Testis (tissue), 5 donors: Measurements from ENCODE around the gene PHLDA2. TPM values are rescaled to one million over a fixed set of nuclear protein-coding genes. Genes with fewer than 3 reads are reported as not detected.

Source experiments
- DNase-seq: peaks from one replicate; pipeline ENCODE4 v3.0.0-alpha.2; 2019
- H3K27ac ChIP-seq, 2 donors: fragments of 200-600 bp; sonication (generic); one replicate each; pipeline ENCODE4 v1.5.1; 2019
- H3K27me3 ChIP-seq: fragments of 200-600 bp; sonication (generic); one replicate; pipeline ENCODE4 v1.5.1; 2019
- H3K36me3 ChIP-seq: fragments of 200-600 bp; sonication (generic); one replicate; pipeline ENCODE4 v1.5.1; 2017; ENCODE audit warnings: low read depth; ENCODE audit errors: missing control alignments
- H3K4me1 ChIP-seq: fragments of 200-600 bp; sonication (generic); one replicate; pipeline ENCODE4 v1.5.1; 2019
- H3K4me3 ChIP-seq, 2 donors: fragments of 200-600 bp; sonication (generic); one replicate each; pipeline ENCODE4 v1.5.1; 2017 to 2019
- H3K9me3 ChIP-seq: fragments of 200-600 bp; sonication (generic); one replicate; pipeline ENCODE4 v1.5.1; 2017
- POLR2A ChIP-seq: fragments of 450-650 bp; IDR thresholded peaks from one replicate; pipeline ENCODE4 v1.6.1; 2017; ENCODE audit warnings: antibody characterized with exemption, mild to moderate bottlenecking, moderate library complexity
- WGBS, 2 donors: methylation state at CpG; one replicate each; pipeline ENCODE4 v1.1.5; 2018; 5-methylcytosine and 5-hydroxymethylcytosine counted together
- intact Hi-C: fragments of 100-400 bp; cut with DNase I; formaldehyde crosslinking; loops from one replicate; pipeline ENCODE4 v1.15.1; 2023; ENCODE audit warnings: low total_unique reads
- long read RNA-seq, 2 donors: transcript quantifications; one replicate each; lab custom pipeline, GENCODE V29; 2026
- polyA plus RNA-seq: library from polyadenylated mRNA; stranded (reverse); fragments of 350-450 nt; fragmentation: Illumina TruSeq; extraction: RNeasy Lipid Tissue Mini Kit (QIAGEN cat#74804); gene quantifications from one replicate; pipeline ENCODE4 v1.2.3, GENCODE V29; 2014; ENCODE audit warnings: low read depth, low replicate concordance; ENCODE audit not compliant: insufficient read depth
- total RNA-seq, 2 donors: library from RNA; depleted of rRNA; stranded (reverse); fragments of >200 nt; gene quantifications; one replicate each; pipeline ENCODE4 v1.2.3, GENCODE V29; 2016
- TF ChIP-seq, protein P1 (sequence below), 3 experiments: fragments of 450-650 bp in 2 of 3; fragments of 200-600 bp in 1 of 3; sonication (generic) in 1 of 3; IDR thresholded peaks; one replicate each; pipeline ENCODE4 v1.5.1; 2016 to 2019; ENCODE audit warnings: antibody characterized with exemption in 3 of 3, mild to moderate bottlenecking in 2 of 3, moderate library complexity in 1 of 3

Gene PHLDA2, protein sequence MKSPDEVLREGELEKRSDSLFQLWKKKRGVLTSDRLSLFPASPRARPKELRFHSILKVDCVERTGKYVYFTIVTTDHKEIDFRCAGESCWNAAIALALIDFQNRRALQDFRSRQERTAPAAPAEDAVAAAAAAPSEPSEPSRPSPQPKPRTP
- 1 to 10 TPM; 2.2 to 4.0 TPM for total RNA-seq
- polyA plus RNA-seq = 0.62 TPM
- long read RNA-seq, donor 1, partial matches to known transcripts = 0 of 1 reads
- long read RNA-seq, donor 1, other reads (novel, unspliced or antisense) = 0 of 1 reads
- long read RNA-seq, donor 2 = 0 reads

DNA sequence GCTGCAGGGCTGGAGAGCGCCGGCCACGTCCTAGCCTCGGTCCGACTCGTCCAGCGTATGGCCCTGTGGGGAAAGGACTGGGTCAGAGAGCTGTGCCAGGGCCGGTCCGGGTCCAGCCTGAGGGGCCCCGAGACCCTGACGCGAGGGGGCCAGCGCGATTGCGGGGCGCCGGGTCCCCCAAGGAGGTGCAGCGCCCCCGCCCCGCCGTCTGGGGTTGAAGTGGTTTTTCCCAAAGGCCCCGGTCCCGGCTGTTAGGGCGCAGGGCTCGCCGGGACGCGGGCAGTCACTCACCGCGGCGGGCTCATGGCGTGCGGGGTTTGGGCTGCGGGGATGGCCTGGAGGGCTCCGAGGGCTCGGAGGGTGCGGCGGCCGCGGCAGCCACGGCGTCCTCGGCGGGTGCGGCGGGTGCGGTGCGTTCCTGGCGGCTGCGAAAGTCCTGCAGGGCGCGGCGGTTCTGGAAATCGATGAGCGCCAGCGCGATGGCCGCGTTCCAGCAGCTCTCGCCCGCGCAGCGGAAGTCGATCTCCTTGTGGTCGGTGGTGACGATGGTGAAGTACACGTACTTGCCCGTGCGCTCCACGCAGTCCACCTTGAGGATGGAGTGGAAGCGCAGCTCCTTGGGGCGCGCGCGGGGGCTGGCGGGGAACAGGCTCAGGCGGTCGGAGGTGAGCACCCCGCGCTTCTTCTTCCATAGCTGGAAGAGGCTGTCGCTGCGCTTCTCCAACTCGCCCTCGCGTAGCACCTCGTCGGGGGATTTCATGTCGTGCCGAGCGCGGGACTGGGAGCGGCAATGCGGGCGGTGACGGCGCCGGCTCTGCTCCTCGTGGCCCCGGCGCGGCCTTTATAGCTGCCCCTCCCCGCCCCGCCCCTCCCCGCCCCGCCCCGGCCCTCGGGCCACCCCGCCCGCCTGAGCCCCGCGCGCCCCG, at the start of gene PHLDA2:
TSS of gene PHLDA2 (minus strand) at position 816 of the 926 bp plus-strand sequence. CDS start at position 760, 56 bp downstream.
- WGBS, 2 donors = 0 to 3% methylated on average over 7 to 78 of the region's 113 CpGs
- intact Hi-C loops = no loop called here
- peak within 1 kb of the TSS; percentile 34 to 58 for H3K4me3 ChIP-seq
- H3K36me3 ChIP-seq = no peaks in the 10 kb centered on the region
- peaks cover 12% of the 10 kb centered on the region for H3K4me1 ChIP-seq
- H3K27me3 ChIP-seq = no peaks in the 10 kb centered on the region
- H3K27ac ChIP-seq = peak within 1 kb of the TSS in 1 of 2 donors; percentile 14
- peak; percentile 42 for DNase-seq
- TF ChIP-seq, protein P1, sequence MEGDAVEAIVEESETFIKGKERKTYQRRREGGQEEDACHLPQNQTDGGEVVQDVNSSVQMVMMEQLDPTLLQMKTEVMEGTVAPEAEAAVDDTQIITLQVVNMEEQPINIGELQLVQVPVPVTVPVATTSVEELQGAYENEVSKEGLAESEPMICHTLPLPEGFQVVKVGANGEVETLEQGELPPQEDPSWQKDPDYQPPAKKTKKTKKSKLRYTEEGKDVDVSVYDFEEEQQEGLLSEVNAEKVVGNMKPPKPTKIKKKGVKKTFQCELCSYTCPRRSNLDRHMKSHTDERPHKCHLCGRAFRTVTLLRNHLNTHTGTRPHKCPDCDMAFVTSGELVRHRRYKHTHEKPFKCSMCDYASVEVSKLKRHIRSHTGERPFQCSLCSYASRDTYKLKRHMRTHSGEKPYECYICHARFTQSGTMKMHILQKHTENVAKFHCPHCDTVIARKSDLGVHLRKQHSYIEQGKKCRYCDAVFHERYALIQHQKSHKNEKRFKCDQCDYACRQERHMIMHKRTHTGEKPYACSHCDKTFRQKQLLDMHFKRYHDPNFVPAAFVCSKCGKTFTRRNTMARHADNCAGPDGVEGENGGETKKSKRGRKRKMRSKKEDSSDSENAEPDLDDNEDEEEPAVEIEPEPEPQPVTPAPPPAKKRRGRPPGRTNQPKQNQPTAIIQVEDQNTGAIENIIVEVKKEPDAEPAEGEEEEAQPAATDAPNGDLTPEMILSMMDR (IDR thresholded peaks at IDR 0.05) = no peak
- no peak for TF ChIP-seq POLR2A
- no peaks in the 10 kb centered on the region for H3K9me3 ChIP-seq

DNA sequence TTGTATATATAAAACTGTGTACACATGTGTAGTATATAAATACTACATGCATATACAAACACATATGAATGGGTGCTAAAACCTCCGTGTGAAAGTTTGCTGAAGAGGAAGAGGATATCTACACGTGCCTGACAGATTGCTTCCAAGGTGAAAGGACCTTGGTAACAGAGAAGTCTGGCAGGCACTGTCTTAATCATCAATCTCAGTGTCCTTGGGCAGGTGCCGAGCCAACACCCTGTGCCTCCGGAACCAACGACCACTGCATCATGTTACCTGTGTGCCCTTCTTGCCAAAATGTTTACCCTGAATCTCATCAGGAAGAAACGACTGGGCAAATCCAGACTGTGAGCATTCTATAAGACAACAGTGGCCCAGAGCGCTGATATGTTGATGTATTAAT, 47.9 kb upstream of the PHLDA2 start:
- DNase-seq = peak; percentile 3
- no peaks in the 10 kb centered on the region for H3K36me3 ChIP-seq
- H3K27me3 ChIP-seq = no peaks in the 10 kb centered on the region

DNA sequence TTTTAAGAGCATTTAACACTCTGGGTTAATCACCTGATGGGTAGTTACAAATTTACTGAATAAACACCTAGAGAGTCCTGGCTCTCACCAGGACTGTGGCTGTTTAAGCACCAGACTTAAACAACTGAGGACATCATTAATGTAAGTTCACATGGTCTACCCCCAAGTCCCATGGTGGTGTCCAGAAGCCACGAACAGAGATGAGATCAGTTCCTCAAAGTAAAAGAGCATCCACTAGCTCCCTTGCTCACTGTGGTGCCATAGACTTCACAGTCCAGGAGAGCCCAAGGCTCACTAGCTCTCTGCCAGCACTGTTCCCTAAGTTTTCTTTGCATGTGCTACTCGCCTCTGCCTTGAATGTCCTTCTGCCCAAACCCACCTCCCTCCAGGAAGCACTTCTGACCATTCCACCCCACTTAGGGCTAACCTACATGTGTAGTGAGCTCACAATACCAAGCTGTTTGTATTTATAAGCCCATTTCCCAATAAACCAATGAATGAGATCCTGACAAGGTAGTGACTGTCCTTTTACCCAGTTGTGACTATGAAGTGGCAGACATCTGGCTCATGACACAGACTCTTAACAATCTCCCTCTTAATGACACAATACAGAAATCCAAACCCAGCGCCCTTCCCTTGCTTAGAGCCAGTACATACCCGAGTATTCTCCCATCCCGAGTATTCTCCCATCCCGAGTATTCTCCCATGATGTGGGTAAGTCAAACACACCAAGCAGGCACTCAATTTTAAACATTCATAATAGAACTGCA, 47.3 kb upstream of the PHLDA2 start:
- Histone ChIP-seq H3K36me3 (no peaks in the 10 kb centered on the region), H3K9me3 (no peaks in the 10 kb centered on the region), H3K4me1 (no peaks in the 10 kb centered on the region), H3K27me3 (no peaks in the 10 kb centered on the region), H3K27ac (no peak overlapping the region), H3K4me3 (no peak overlapping the region)
- intact Hi-C loops = no loop called here
- TF ChIP-seq POLR2A = no peak
- TF ChIP-seq, protein P1 (IDR thresholded peaks at IDR 0.05) = no peak
- DNase-seq = peak; percentile 8
- 90% methylated on average over 6 of the region's 6 CpGs for WGBS, 2 donors

More for the DNA sequence above, 47.9 kb upstream of the PHLDA2 start:
- H3K4me1 ChIP-seq = peaks cover 5% of the 10 kb centered on the region
- no peaks in the 10 kb centered on the region for H3K9me3 ChIP-seq
- WGBS, 2 donors = 68 to 74% methylated on average over 7 of the region's 7 CpGs
- H3K4me3 ChIP-seq = no peak overlapping the region
- H3K27ac ChIP-seq = no peak overlapping the region
- TF ChIP-seq, protein P1 (IDR thresholded peaks at IDR 0.05) = no peak
- TF ChIP-seq POLR2A = no peak
- intact Hi-C loops = no loop called here

DNA sequence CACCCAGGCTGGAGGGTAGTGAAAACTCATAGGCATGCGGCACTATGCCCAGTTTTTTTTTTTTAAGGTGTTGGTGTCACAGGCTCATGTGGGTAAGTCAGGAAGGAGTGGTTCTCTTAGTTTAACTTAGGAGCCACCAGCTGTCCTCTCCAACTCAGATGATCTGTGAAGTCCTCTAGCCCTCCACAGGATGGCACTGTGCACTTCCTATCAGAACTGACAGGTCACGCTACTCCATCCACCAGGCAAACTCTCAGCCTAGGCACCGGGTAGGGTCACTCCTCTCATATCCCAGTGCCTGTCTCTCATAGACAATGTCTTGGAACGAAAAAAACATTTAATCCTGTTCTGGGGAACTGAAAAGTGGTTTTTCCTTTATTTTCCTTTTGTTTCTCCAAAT, 46.4 kb upstream of the PHLDA2 start:
- 83 to 88% methylated on average over 4 of the region's 4 CpGs for WGBS, 2 donors
- peak; percentile 58 for DNase-seq
- H3K4me1 ChIP-seq = no peaks in the 10 kb centered on the region
- TF ChIP-seq POLR2A = no peak
- TF ChIP-seq, protein P1 (IDR thresholded peaks at IDR 0.05) = no peak
- H3K27ac ChIP-seq = no peak overlapping the region
- no peaks in the 10 kb centered on the region for H3K27me3 ChIP-seq
- intact Hi-C loops = no loop called here
- no peaks in the 10 kb centered on the region for H3K9me3 ChIP-seq
- no peaks in the 10 kb centered on the region for H3K36me3 ChIP-seq
- H3K4me3 ChIP-seq = no peak overlapping the region
